Natural killer cell (primary cell): ENCODE results near the gene TAAR6. TPM values are rescaled to one million over a fixed set of nuclear protein-coding genes. Genes with fewer than 3 reads are reported as not detected.
A peak's percentile ranks its signal among the peaks of the same experiment; 100 is the strongest.
"Not testable (repeated sequence)": the region's sequence is repeated elsewhere in the genome, so short reads cannot be mapped to it uniquely, and the experiment has no call there.

Source experiments
- ATAC-seq, 3 donors: fragments of 150-1000 bp in 2 of 3; fragments of 200-7000 bp in 1 of 3; cut with Tn5 transposase; 1 replicate in 1 of 3; 2 replicates in 2 of 3; pipeline ENCODE4 v1.10.0; 2021; ENCODE audit warnings: mild to moderate bottlenecking in 2 of 3, moderate library complexity in 2 of 3
- DNase-seq, 2 donors: peaks; one replicate each; pipeline versions ENCODE4 v3.0.0 to v3.0.0-alpha.2; 2013 to 2021; ENCODE audit warnings: mixed read lengths in 1 of 2
- H3K27ac ChIP-seq: one replicate; pipeline ENCODE4 v1.5.1; 2013; ENCODE audit warnings: mild to moderate bottlenecking, low read length
- H3K27me3 ChIP-seq: one replicate; pipeline ENCODE4 v1.6.1; 2013; ENCODE audit warnings: low read length; ENCODE audit not compliant: control insufficient read depth, insufficient read depth
- H3K36me3 ChIP-seq: one replicate; pipeline ENCODE4 v1.6.1; 2013; ENCODE audit warnings: low read length; ENCODE audit not compliant: control insufficient read depth, insufficient read depth
- H3K4me1 ChIP-seq: one replicate; pipeline ENCODE4 v1.6.1; 2013; ENCODE audit warnings: low read length; ENCODE audit not compliant: control insufficient read depth, insufficient read depth
- H3K4me3 ChIP-seq: one replicate; pipeline ENCODE4 v1.5.1; 2013; ENCODE audit warnings: low read length
- H3K9me3 ChIP-seq: one replicate; pipeline ENCODE4 v1.6.1; 2013; ENCODE audit warnings: low read length; ENCODE audit not compliant: control insufficient read depth, insufficient read depth
- H3K27ac Mint-ChIP-seq, 2 donors: one replicate each; pipeline ENCODE4 v1.8.0; 2022; ENCODE audit warnings: mild to moderate bottlenecking in 2 of 2, mixed read lengths in 2 of 2, moderate library complexity in 1 of 2
- H3K27me3 Mint-ChIP-seq, 2 donors: one replicate each; pipeline ENCODE4 v1.8.0; 2022; ENCODE audit warnings: low read depth in 2 of 2, mixed read lengths in 2 of 2
- H3K36me3 Mint-ChIP-seq: one replicate; pipeline ENCODE4 v1.8.0; 2022; ENCODE audit warnings: mixed read lengths
- H3K4me1 Mint-ChIP-seq, 2 donors: one replicate each; pipeline ENCODE4 v1.8.0; 2022; ENCODE audit warnings: mixed read lengths in 2 of 2
- H3K4me3 Mint-ChIP-seq: one replicate; pipeline ENCODE4 v1.8.0; 2022; ENCODE audit warnings: mild to moderate bottlenecking, moderate library complexity, mixed read lengths
- H3K9me3 Mint-ChIP-seq, 2 donors: one replicate each; pipeline ENCODE4 v1.8.0; 2022; ENCODE audit warnings: mixed read lengths in 2 of 2
- CTCF ChIP-seq: fragments of 200-600 bp; IDR thresholded peaks from one replicate; pipeline ENCODE4 v1.8.0; 2022; ENCODE audit warnings: antibody characterized with exemption
- WGBS: methylation state at CpG from one replicate; pipeline ENCODE4 v1.1.7; 2013; ENCODE audit warnings: missing lambda C conversion rate; ENCODE audit not compliant: insufficient coverage; 5-methylcytosine and 5-hydroxymethylcytosine counted together
- intact Hi-C: fragments of 100-400 bp; cut with micrococcal nuclease; formaldehyde crosslinking; loops from one replicate; pipeline ENCODE4 v1.14.2; 2022
- total RNA-seq, 4 donors: library from RNA; stranded (reverse); fragments of 120-200 nt in 1 of 4; gene quantifications; one replicate each; pipeline versions ENCODE4 v1.2.3 to v1.2.4, GENCODE V29; 2013 to 2022

TAAR6 gene
- total RNA-seq, 3 donors from 2014 or later (not counting 1 experiment from before 2014, with no cell fraction given), result not detected

- peaks cover 30 to 46% of the 10 kb centered on the region in 2 donors for H3K27me3 Mint-ChIP-seq
- no peaks in the 10 kb centered on the region for H3K9me3 Mint-ChIP-seq
- H3K27ac ChIP-seq, result no peak overlapping the region
- H3K27ac Mint-ChIP-seq, result no peak overlapping the region
- peaks cover 4% of the 10 kb centered on the region for H3K27me3 ChIP-seq
- ATAC-seq (no peak), DNase-seq (no peak)
- 73% methylated on average over 2 of the region's 2 CpGs for WGBS
- intact Hi-C loops, result no loop called here
- H3K4me3 ChIP-seq, result no peak overlapping the region
- H3K4me3 Mint-ChIP-seq, result no peak overlapping the region
- H3K36me3 ChIP-seq, result no peaks in the 10 kb centered on the region
- no peak for TF ChIP-seq CTCF
- H3K4me1 ChIP-seq, result peaks cover 2% of the 10 kb centered on the region
- H3K9me3 ChIP-seq, result no peaks in the 10 kb centered on the region
- H3K4me1 Mint-ChIP-seq, result no peaks in the 10 kb centered on the region
- no peaks in the 10 kb centered on the region for H3K36me3 Mint-ChIP-seq
These were observed 43.7 kb upstream of the TAAR6 start for GRCh38 chr6:132526461-132526860.

GRCh38 chr6:132527791-132528190 is 42.3 kb upstream of the TAAR6 start:
- no peak for TF ChIP-seq CTCF
- Histone ChIP-seq H3K36me3 (no peaks in the 10 kb centered on the region), H3K27me3 (peaks cover 2% of the 10 kb centered on the region), H3K9me3 (no peaks in the 10 kb centered on the region), H3K4me1 (peaks cover 2% of the 10 kb centered on the region), H3K27ac (no peak overlapping the region), H3K4me3 (no peak overlapping the region)
- no peaks in the 10 kb centered on the region for H3K4me1 Mint-ChIP-seq
- no peak for ATAC-seq
- peaks cover 27 to 34% of the 10 kb centered on the region in 2 donors for H3K27me3 Mint-ChIP-seq
- no peak overlapping the region for H3K4me3 Mint-ChIP-seq
- no peak overlapping the region for H3K27ac Mint-ChIP-seq
- intact Hi-C loops, result no loop called here
- no peak for DNase-seq
- 86% methylated on average over 5 of the region's 6 CpGs for WGBS
- H3K36me3 Mint-ChIP-seq, result no peaks in the 10 kb centered on the region
- H3K9me3 Mint-ChIP-seq, result no peaks in the 10 kb centered on the region

GRCh38 chr6:132530293-132530974 is 39.7 kb upstream of the TAAR6 start:
- peak; percentile 76 to 89 (median 84) for ATAC-seq
- no peaks in the 10 kb centered on the region for H3K4me1 Mint-ChIP-seq
- Histone ChIP-seq H3K4me3 (no peak overlapping the region), H3K9me3 (no peaks in the 10 kb centered on the region), H3K36me3 (no peaks in the 10 kb centered on the region), H3K27me3 (peaks cover 2% of the 10 kb centered on the region), H3K27ac (no peak overlapping the region), H3K4me1 (peaks cover 2% of the 10 kb centered on the region)
- peaks cover 14 to 18% of the 10 kb centered on the region in 2 donors for H3K27me3 Mint-ChIP-seq
- H3K27ac Mint-ChIP-seq, result no peak overlapping the region
- H3K36me3 Mint-ChIP-seq, result peaks cover 7% of the 10 kb centered on the region
- H3K9me3 Mint-ChIP-seq, result peaks cover 0 to 3% of the 10 kb centered on the region in 2 donors
- no peak overlapping the region for H3K4me3 Mint-ChIP-seq
- DNase-seq, result peak; percentile 40 to 85
- TF ChIP-seq CTCF, result peak; percentile 93
- 11% methylated on average over 7 of the region's 9 CpGs for WGBS
- intact Hi-C loops, result loop anchor here (1.0 to 5.0 kb wide), 5 partner anchors 238 to 1386 kb away; partner anchors contain the start of gene SLC18B1

- H3K4me1 Mint-ChIP-seq, H3K4me3 ChIP-seq, H3K9me3 Mint-ChIP-seq, H3K36me3 Mint-ChIP-seq, H3K4me1 ChIP-seq, H3K4me3 Mint-ChIP-seq, DNase-seq, H3K9me3 ChIP-seq, H3K27ac ChIP-seq, H3K27me3 ChIP-seq, H3K36me3 ChIP-seq, ATAC-seq, H3K27ac Mint-ChIP-seq: not testable (repeated sequence)
- intact Hi-C loops, result loop anchor here (5.0 kb wide), 1 partner anchor 1018 kb away; no protein-coding TSS in a partner anchor
- H3K27me3 Mint-ChIP-seq, result peaks cover 25 to 35% of the 10 kb centered on the region in 2 donors
- WGBS, result 81% methylated on average over 1 of the region's 2 CpGs
These were observed 35.6 kb upstream of the TAAR6 start for GRCh38 chr6:132534546-132534945.
